K562 (cell line): Measurements from ENCODE around the gene POT1. TPM values are rescaled to one million over a fixed set of nuclear protein-coding genes. Genes with fewer than 3 reads are reported as not detected.

Experiments
- ARID3A ChIP-seq: IDR thresholded peaks from 2 replicates; pipeline ENCODE4 v1.6.1; 2012; ENCODE audit warnings: low read depth, low read length, improper control_type of control experiment, borderline replicate concordance
- BDP1 ChIP-seq: IDR thresholded peaks from 3 replicates; pipeline ENCODE4 v1.6.1; 2011; ENCODE audit not compliant: insufficient read length, insufficient read depth
- ESRRB ChIP-seq: fragments of 250-450 bp; sonication (Bioruptor Pico); IDR thresholded peaks from 2 replicates; pipeline ENCODE4 v1.5.0; 2020; ENCODE audit warnings: mild to moderate bottlenecking, moderate library complexity, borderline replicate concordance
- HNRNPK ChIP-seq: fragments of 200-400 bp; formaldehyde crosslinking; IDR thresholded peaks from one replicate; pipeline ENCODE4 v1.6.1; 2018; ENCODE audit warnings: mild to moderate bottlenecking, low read depth, low read length; ENCODE audit not compliant: poor library complexity, severe bottlenecking
- MBD2 ChIP-seq: sonication (generic); IDR thresholded peaks from 2 replicates; pipeline ENCODE4 v1.6.1; 2016; ENCODE audit warnings: low read depth, borderline replicate concordance
- MED1 ChIP-seq: sonication (generic); formaldehyde crosslinking; IDR thresholded peaks from 2 replicates; pipeline ENCODE4 v1.8.1; 2023; ENCODE audit warnings: missing genetic modification reagents, borderline replicate concordance
- PRMT5 ChIP-seq: sonication (generic); formaldehyde crosslinking; IDR thresholded peaks from 2 replicates; pipeline ENCODE4 v1.5.0; 2020; ENCODE audit warnings: missing genetic modification reagents
- THRA ChIP-seq: fragments of 450-650 bp; IDR thresholded peaks from 2 replicates; pipeline ENCODE4 v1.6.1; 2017; ENCODE audit warnings: mild to moderate bottlenecking, moderate library complexity
- ZBED1 ChIP-seq: IDR thresholded peaks from 2 replicates; pipeline ENCODE4 v1.6.1; 2014
- ZNF133 ChIP-seq: fragments of 250-450 bp; sonication (Bioruptor Pico); IDR thresholded peaks from 2 replicates; pipeline ENCODE4 v1.4.0; 2020; ENCODE audit warnings: mild to moderate bottlenecking
- ZNF280A ChIP-seq: fragments of 450-650 bp; IDR thresholded peaks from 2 replicates; pipeline ENCODE4 v1.6.1; 2018; ENCODE audit warnings: mild to moderate bottlenecking, low read depth; ENCODE audit not compliant: partially characterized antibody
- ZNF282 ChIP-seq: sonication (generic); formaldehyde crosslinking; IDR thresholded peaks from 2 replicates; pipeline ENCODE4 v1.8.1; 2023; ENCODE audit warnings: missing genetic modification reagents
- ZNF436 ChIP-seq: fragments of 250-450, 450-650 bp; sonication (Bioruptor Pico); formaldehyde crosslinking; IDR thresholded peaks from 2 replicates; pipeline ENCODE4 v1.7.0; 2020; ENCODE audit warnings: mild to moderate bottlenecking
- ZNF449 ChIP-seq: fragments of 250-450 bp; sonication (Bioruptor Pico); IDR thresholded peaks from 2 replicates; pipeline ENCODE4 v1.8.0; 2022; ENCODE audit warnings: moderate library complexity, mild to moderate bottlenecking, inconsistent platforms
- ZNF561 ChIP-seq: fragments of 450-650 bp; formaldehyde crosslinking; conservative IDR thresholded peaks from 2 replicates; pipeline ENCODE4 v1.4.0; 2020; ENCODE audit warnings: mild to moderate bottlenecking, moderate library complexity
- ZNF695 ChIP-seq: fragments of 450-650 bp; formaldehyde crosslinking; IDR thresholded peaks from 2 replicates; pipeline ENCODE4 v1.4.0; 2020; ENCODE audit warnings: mild to moderate bottlenecking, moderate library complexity
- ZNF696 ChIP-seq: fragments of 250-450 bp; sonication (Bioruptor Pico); conservative IDR thresholded peaks from 2 replicates; pipeline ENCODE4 v1.4.0; 2020; ENCODE audit warnings: mild to moderate bottlenecking, moderate library complexity
- polyA plus RNA-seq, 8 experiments: library from polyadenylated mRNA; depleted of rRNA in 4 of 8; stranded (reverse) in 5 of 8; unstranded in 3 of 8; fragments of >200 nt; fragmentation: Nextera tagmentation in 2 of 8; fragmentation: Illumina TruSeq in 1 of 8; extraction: Ambion mirVana in 2 of 8; extraction: Trizol in 1 of 8; gene quantifications; 2 replicates each; pipeline versions ENCODE4 v1.2.1 to v1.2.3, GENCODE V29; 2011 to 2014; ENCODE audit warnings: inconsistent platforms in 1 of 8, missing spikeins in 1 of 8
- total RNA-seq, 7 experiments: library from RNA; depleted of rRNA in 6 of 7; stranded (reverse); fragments of >200 nt in 6 of 7; fragmentation: Illumina TruSeq in 2 of 7; extraction: Trizol in 2 of 7; gene quantifications; 2 replicates each; pipeline versions ENCODE4 v1.2.1 to v1.2.3, GENCODE V29; 2011 to 2021; ENCODE audit warnings: low replicate concordance in 1 of 7
- TF ChIP-seq, protein P1 (sequence below): fragments of 450-650 bp; conservative IDR thresholded peaks from 2 replicates; pipeline ENCODE4 v1.6.1; 2016; ENCODE audit warnings: missing genetic modification characterization, low read depth, mild to moderate bottlenecking, control low read depth, missing compliant biosample characterization
- TF ChIP-seq, protein P2 (sequence below): sonication (generic); formaldehyde crosslinking; IDR thresholded peaks from 2 replicates; pipeline ENCODE4 v1.5.0; 2020; ENCODE audit warnings: missing genetic modification reagents

The POT1 gene
- total and polyA plus RNA-seq, 9 of the 15 experiments (the other 6 are each of a cell fraction or from before 2014, with no cell fraction given): 37.9 to 140 (median 63.6) TPM

GRCh38 chr7:124929467-124930172, at the start of gene POT1 (continued):
- no peak for TF ChIP-seq ARID3A
- peak; percentile 81; the same call in 1 of the 2 replicates for TF ChIP-seq ZBED1
- TF ChIP-seq ZNF696 (CRISPR knock-in tag): no peak
- TF ChIP-seq ZNF449 (CRISPR knock-in tag): no peak
- no peak for TF ChIP-seq ZNF561 (CRISPR knock-in tag)
- no peak for TF ChIP-seq THRA
- no peak for TF ChIP-seq ESRRB
- TF ChIP-seq ZNF133 (CRISPR knock-in tag): no peak
- TF ChIP-seq ZNF436 (CRISPR knock-in tag): no peak
- TF ChIP-seq, protein P1, sequence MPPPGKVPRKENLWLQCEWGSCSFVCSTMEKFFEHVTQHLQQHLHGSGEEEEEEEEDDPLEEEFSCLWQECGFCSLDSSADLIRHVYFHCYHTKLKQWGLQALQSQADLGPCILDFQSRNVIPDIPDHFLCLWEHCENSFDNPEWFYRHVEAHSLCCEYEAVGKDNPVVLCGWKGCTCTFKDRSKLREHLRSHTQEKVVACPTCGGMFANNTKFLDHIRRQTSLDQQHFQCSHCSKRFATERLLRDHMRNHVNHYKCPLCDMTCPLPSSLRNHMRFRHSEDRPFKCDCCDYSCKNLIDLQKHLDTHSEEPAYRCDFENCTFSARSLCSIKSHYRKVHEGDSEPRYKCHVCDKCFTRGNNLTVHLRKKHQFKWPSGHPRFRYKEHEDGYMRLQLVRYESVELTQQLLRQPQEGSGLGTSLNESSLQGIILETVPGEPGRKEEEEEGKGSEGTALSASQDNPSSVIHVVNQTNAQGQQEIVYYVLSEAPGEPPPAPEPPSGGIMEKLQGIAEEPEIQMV (tag): no peak
- no peak for TF ChIP-seq PRMT5 (CRISPR knock-in tag)
- no peak for TF ChIP-seq MED1 (CRISPR knock-in tag)
- TF ChIP-seq ZNF282 (CRISPR knock-in tag): no peak
- no peak for TF ChIP-seq ZNF280A
- TF ChIP-seq MBD2: peak; percentile 64; the same call in 1 of the 2 replicates
- TF ChIP-seq BDP1: no peak
- no peak for TF ChIP-seq HNRNPK
- TF ChIP-seq ZNF695 (CRISPR knock-in tag): 0 out of 2 replicates have a peak, but pooled peaks have one; percentile 4
- TF ChIP-seq, protein P2, sequence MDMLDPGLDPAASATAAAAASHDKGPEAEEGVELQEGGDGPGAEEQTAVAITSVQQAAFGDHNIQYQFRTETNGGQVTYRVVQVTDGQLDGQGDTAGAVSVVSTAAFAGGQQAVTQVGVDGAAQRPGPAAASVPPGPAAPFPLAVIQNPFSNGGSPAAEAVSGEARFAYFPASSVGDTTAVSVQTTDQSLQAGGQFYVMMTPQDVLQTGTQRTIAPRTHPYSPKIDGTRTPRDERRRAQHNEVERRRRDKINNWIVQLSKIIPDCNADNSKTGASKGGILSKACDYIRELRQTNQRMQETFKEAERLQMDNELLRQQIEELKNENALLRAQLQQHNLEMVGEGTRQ (CRISPR knock-in tag): no peak
